ENCODE results near the gene RAB20. TPM values are rescaled to one million over a fixed set of nuclear protein-coding genes. Genes with fewer than 3 reads are reported as not detected.

RAB20 gene
- total and polyA plus RNA-seq, 2 experiments from 2014 or later, result 2.7 to 6.4 TPM

GRCh38 chr13:110506396-110506795 lies 55.1 kb downstream of the RAB20 start:
- in situ Hi-C loops (cut with MboI), result no loop called here
- Histone ChIP-seq H3K9me3 (ENCODE audit: low read depth) (no peaks in the 10 kb centered on the region), H3K4me1 (ENCODE audit: insufficient read depth) (no peaks in the 10 kb centered on the region; the same call in 1 of the 2 replicates), H3K27me3 (replicated peaks; ENCODE audit: insufficient read depth) (no peaks in the 10 kb centered on the region), H3K9ac (no peak overlapping the region), H3K4me3 (no peak overlapping the region), H3F3A (ENCODE audit: insufficient read depth) (peaks cover 7% of the 10 kb centered on the region; the same call in 1 of the 2 replicates), H4K20me1 (ENCODE audit: insufficient read depth) (no peaks in the 10 kb centered on the region), H3K79me2 (ENCODE audit: insufficient read depth) (no peaks in the 10 kb centered on the region), H3K36me3 (ENCODE audit: low read depth) (peaks cover 12% of the 10 kb centered on the region; the same call in 1 of the 2 replicates), H3K27ac (no peak overlapping the region), H3K4me2 (ENCODE audit: unreplicated experiment) (no peak overlapping the region), H2AFZ (no peak overlapping the region), H3K9me2 (ENCODE audit: insufficient read depth) (no peaks in the 10 kb centered on the region)
- 85 to 87% methylated on average over 18 of the region's 18 CpGs for WGBS, 2 experiments (ENCODE audit: low coverage in 1 of 2, low lambda C conversion rate in 2 of 2, missing lambda C conversion rate in 2 of 2)
- no peak for TF ChIP-seq EZH2phosphoT487 (IDR thresholded peaks at IDR 0.05; ENCODE audit: insufficient read depth, low read depth)
- no peak for TF ChIP-seq EZH2 (IDR thresholded peaks at IDR 0.05; ENCODE audit: insufficient read depth, poor library complexity, severe bottlenecking)
- no peak for DNase-seq

DNA sequence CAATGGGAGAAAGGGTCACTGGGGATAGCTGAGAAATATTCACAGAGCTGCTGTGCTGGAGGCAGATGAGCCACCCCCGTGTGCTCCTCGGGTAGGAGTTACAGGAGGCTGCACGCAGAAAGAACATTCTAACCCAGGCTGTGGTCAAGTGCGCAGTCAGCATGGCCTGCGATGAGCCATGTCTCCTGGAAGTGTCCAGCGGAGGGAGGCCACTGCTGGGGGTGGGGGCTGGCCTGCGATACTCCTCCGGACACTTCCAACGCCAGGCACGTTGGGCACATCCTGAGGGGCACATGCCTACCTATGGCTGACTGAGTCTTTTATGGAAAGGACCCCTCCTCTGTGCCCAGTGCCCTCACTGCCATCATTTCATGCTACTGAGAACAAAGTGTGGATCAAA lies 55.9 kb downstream of the RAB20 start:
- Histone ChIP-seq H3K9ac (no peak overlapping the region), H3K9me2 (ENCODE audit: insufficient read depth) (no peaks in the 10 kb centered on the region), H2AFZ (no peak overlapping the region), H3K79me2 (ENCODE audit: insufficient read depth) (no peaks in the 10 kb centered on the region), H3F3A (ENCODE audit: insufficient read depth) (peaks cover 7% of the 10 kb centered on the region; the same call in 1 of the 2 replicates), H3K36me3 (ENCODE audit: low read depth) (peaks cover 8% of the 10 kb centered on the region; the same call in 1 of the 2 replicates), H3K4me1 (ENCODE audit: insufficient read depth) (no peaks in the 10 kb centered on the region; the same call in 1 of the 2 replicates), H4K20me1 (ENCODE audit: insufficient read depth) (no peaks in the 10 kb centered on the region), H3K4me2 (ENCODE audit: unreplicated experiment) (no peak overlapping the region), H3K27ac (no peak overlapping the region), H3K27me3 (replicated peaks; ENCODE audit: insufficient read depth) (no peaks in the 10 kb centered on the region), H3K4me3 (no peak overlapping the region), H3K9me3 (ENCODE audit: low read depth) (no peaks in the 10 kb centered on the region)
- 88 to 89% methylated on average over 10 of the region's 10 CpGs for WGBS, 2 experiments (ENCODE audit: low coverage in 1 of 2, low lambda C conversion rate in 2 of 2, missing lambda C conversion rate in 2 of 2)
- in situ Hi-C loops (cut with MboI), result no loop called here
- DNase-seq, result no peak
- no peak for TF ChIP-seq EZH2phosphoT487 (IDR thresholded peaks at IDR 0.05; ENCODE audit: insufficient read depth, low read depth)
- TF ChIP-seq EZH2 (IDR thresholded peaks at IDR 0.05; ENCODE audit: insufficient read depth, poor library complexity, severe bottlenecking), result no peak

- H3K27me3 ChIP-seq (replicated peaks; ENCODE audit: insufficient read depth), result no peaks in the 10 kb centered on the region
- no peaks in the 10 kb centered on the region for H3K79me2 ChIP-seq (ENCODE audit: insufficient read depth)
- no peak overlapping the region for H3K27ac ChIP-seq
- no peaks in the 10 kb centered on the region for H4K20me1 ChIP-seq (ENCODE audit: insufficient read depth)
- H3K9me3 ChIP-seq (ENCODE audit: low read depth), result no peaks in the 10 kb centered on the region
- H3K4me3 ChIP-seq, result no peak overlapping the region
- 91 to 96% methylated on average over 11 to 18 of the region's 18 CpGs for WGBS, 2 experiments (ENCODE audit: low coverage in 1 of 2, low lambda C conversion rate in 2 of 2, missing lambda C conversion rate in 2 of 2)
- no peak overlapping the region for H3K9ac ChIP-seq
- TF ChIP-seq EZH2phosphoT487 (IDR thresholded peaks at IDR 0.05; ENCODE audit: insufficient read depth, low read depth) (no peak), EZH2 (IDR thresholded peaks at IDR 0.05; ENCODE audit: insufficient read depth, poor library complexity, severe bottlenecking) (no peak)
- no peaks in the 10 kb centered on the region for H3K4me1 ChIP-seq (ENCODE audit: insufficient read depth)
- no peaks in the 10 kb centered on the region for H3K9me2 ChIP-seq (ENCODE audit: insufficient read depth)
- in situ Hi-C loops (cut with MboI), result no loop called here
- no peak overlapping the region for H2AFZ ChIP-seq
- no peak overlapping the region for H3K4me2 ChIP-seq (ENCODE audit: unreplicated experiment)
- H3F3A ChIP-seq (ENCODE audit: insufficient read depth), result peaks cover 8% of the 10 kb centered on the region
- H3K36me3 ChIP-seq (ENCODE audit: low read depth), result peaks cover 8% of the 10 kb centered on the region; the same call in 1 of the 2 replicates
- DNase-seq, result no peak
These were observed 57.5 kb downstream of the RAB20 start for GRCh38 chr13:110503979-110504499.

GRCh38 chr13:110503037-110503901 lies 58.3 kb downstream of the RAB20 start:
- H3K36me3 ChIP-seq (ENCODE audit: low read depth), result peaks cover 3% of the 10 kb centered on the region; the same call in 1 of the 2 replicates
- no peak overlapping the region for H2AFZ ChIP-seq
- no peak overlapping the region for H3K4me2 ChIP-seq (ENCODE audit: unreplicated experiment)
- H3K27me3 ChIP-seq (replicated peaks; ENCODE audit: insufficient read depth), result no peaks in the 10 kb centered on the region
- peaks cover 8% of the 10 kb centered on the region for H3F3A ChIP-seq (ENCODE audit: insufficient read depth)
- H3K9ac ChIP-seq, result no peak overlapping the region
- WGBS, 2 experiments (ENCODE audit: low coverage in 1 of 2, low lambda C conversion rate in 2 of 2, missing lambda C conversion rate in 2 of 2), result 75 to 82% methylated on average over 20 of the region's 20 CpGs
- no peaks in the 10 kb centered on the region for H4K20me1 ChIP-seq (ENCODE audit: insufficient read depth)
- H3K4me1 ChIP-seq (ENCODE audit: insufficient read depth), result no peaks in the 10 kb centered on the region
- H3K79me2 ChIP-seq (ENCODE audit: insufficient read depth), result no peaks in the 10 kb centered on the region
- H3K9me3 ChIP-seq (ENCODE audit: low read depth), result no peaks in the 10 kb centered on the region
- no peaks in the 10 kb centered on the region for H3K9me2 ChIP-seq (ENCODE audit: insufficient read depth)
- no peak for TF ChIP-seq EZH2phosphoT487 (IDR thresholded peaks at IDR 0.05; ENCODE audit: insufficient read depth, low read depth)
- no peak for TF ChIP-seq EZH2 (IDR thresholded peaks at IDR 0.05; ENCODE audit: insufficient read depth, poor library complexity, severe bottlenecking)
- in situ Hi-C loops (cut with MboI), result no loop called here
- no peak overlapping the region for H3K27ac ChIP-seq
- peak; percentile 25 for DNase-seq
- H3K4me3 ChIP-seq, result no peak overlapping the region
